ENCODE results near the gene HES7.
A peak's percentile ranks its signal among the peaks of the same experiment; 100 is the strongest.

Gene HES7

GRCh38 chr17:8156246-8156992 is 32.5 kb upstream of the HES7 start:
- H3K4me3 ChIP-seq (ENCODE audit: low read depth, low read length): peak overlapping the region; percentile 62
- peak; percentile 100 for DNase-seq (ENCODE audit: low read depth)

DNA sequence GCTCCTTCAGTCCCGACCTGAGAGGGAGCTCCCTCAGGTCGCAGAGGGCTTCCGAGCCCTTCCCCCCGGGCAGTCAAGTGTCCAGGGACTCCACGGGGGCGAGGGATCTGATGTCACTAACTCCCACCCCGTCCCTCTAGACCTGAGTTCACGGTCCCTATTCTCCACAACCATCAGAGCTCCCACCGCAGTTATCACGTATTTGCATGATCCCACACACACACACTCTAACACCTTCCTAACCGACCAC is 32.0 kb upstream of the HES7 start:
- H3K4me3 ChIP-seq (ENCODE audit: low read depth, low read length): peak overlapping the region; percentile 62

GRCh38 chr17:8155231-8155995 is 31.5 kb upstream of the HES7 start:
- H3K4me3 ChIP-seq (ENCODE audit: low read depth, low read length): peak overlapping the region; percentile 62
- DNase-seq (ENCODE audit: low read depth): no peak

More for the DNA sequence above, 32.0 kb upstream of the HES7 start:
- no peak for DNase-seq (ENCODE audit: low read depth)

GRCh38 chr17:8154608-8155155 is 30.8 kb upstream of the HES7 start:
- no peak for DNase-seq (ENCODE audit: low read depth)

DNA sequence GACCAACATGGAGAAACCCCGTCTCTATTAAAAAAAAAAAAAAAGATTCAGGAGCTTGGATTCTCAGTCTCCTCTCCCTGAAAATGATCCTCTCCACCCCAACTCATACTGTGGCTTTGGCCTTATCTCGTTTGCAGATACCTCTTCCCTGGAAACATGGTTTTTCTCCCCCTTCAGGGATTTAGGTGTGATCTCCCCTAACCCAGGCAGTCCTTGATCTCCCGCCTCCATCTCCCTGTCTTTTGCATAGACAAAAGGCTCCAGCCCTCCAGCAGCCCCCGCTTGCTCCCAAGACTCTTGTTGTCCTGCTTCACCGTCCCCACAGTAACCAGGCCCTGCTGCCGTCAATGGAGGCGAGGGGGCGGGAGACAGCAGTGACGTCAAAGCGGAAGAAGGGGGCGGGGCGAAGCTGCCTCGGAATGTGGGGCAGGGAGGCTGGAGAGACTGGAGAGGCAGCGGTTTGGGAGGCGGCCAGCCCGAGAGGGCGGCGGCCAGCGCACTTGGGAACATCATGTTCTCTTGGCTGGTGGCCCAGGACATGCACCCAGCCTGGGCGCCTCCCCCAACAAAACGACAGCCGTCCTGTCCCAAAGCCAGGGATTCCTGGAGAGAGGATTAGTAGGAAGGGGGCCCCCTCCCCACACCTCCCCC is 30.2 kb upstream of the HES7 start:
- DNase-seq (ENCODE audit: low read depth): peak; percentile 100
- peak overlapping the region; percentile 62 for H3K4me3 ChIP-seq (ENCODE audit: low read depth, low read length)

More at GRCh38 chr17:8154608-8155155, 30.8 kb upstream of the HES7 start:
- H3K4me3 ChIP-seq (ENCODE audit: low read depth, low read length): peak overlapping the region; percentile 62

- peak; percentile 96 for DNase-seq (ENCODE audit: low read depth)
- H3K4me3 ChIP-seq (ENCODE audit: low read depth, low read length): peak overlapping the region; percentile 48
These were observed 29.6 kb upstream of the HES7 start for GRCh38 chr17:8153525-8153956.

DNA sequence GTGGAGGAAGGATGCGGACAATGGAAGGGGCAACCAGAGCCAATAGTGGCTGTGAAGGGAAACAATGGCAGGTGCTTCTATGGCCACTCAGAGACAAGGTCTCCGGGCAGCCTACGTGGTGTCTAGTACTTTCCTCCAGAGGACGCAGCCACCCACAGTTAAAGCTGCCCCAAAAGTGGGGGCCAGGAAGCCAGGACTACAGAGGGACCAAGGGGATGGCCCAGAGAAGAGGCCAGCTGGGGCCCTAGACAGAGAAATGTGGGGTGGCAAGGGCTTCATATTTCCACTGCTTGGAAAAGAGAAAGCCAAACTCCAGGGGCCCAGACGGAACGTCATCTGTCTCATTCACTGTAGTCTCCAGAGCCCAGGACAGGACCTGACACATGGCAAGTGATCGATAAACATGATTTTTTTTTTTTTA is 29.1 kb upstream of the HES7 start:
- H3K4me3 ChIP-seq (ENCODE audit: low read depth, low read length): peak overlapping the region; percentile 87
- DNase-seq (ENCODE audit: low read depth): no peak

GRCh38 chr17:8152112-8152775 is 28.3 kb upstream of the HES7 start, which contains the start of gene PER1:
TSS of gene PER1 (minus strand) at chr17:8152404. CDS start at chr17:8150706, 1,698 bp downstream.
- H3K4me3 ChIP-seq (ENCODE audit: low read depth, low read length): peak within 1 kb of the TSS; percentile 87
- DNase-seq (ENCODE audit: low read depth): peak; percentile 94

GRCh38 chr17:8151641-8152111 is 27.8 kb upstream of the HES7 start:
- H3K4me3 ChIP-seq (ENCODE audit: low read depth, low read length): peak overlapping the region; percentile 87
- peak; percentile 64 for DNase-seq (ENCODE audit: low read depth)

- H3K4me3 ChIP-seq (ENCODE audit: low read depth, low read length): peak overlapping the region; percentile 87
- peak; percentile 85 for DNase-seq (ENCODE audit: low read depth)
These were observed 27.3 kb upstream of the HES7 start for GRCh38 chr17:8151120-8151640.

DNA sequence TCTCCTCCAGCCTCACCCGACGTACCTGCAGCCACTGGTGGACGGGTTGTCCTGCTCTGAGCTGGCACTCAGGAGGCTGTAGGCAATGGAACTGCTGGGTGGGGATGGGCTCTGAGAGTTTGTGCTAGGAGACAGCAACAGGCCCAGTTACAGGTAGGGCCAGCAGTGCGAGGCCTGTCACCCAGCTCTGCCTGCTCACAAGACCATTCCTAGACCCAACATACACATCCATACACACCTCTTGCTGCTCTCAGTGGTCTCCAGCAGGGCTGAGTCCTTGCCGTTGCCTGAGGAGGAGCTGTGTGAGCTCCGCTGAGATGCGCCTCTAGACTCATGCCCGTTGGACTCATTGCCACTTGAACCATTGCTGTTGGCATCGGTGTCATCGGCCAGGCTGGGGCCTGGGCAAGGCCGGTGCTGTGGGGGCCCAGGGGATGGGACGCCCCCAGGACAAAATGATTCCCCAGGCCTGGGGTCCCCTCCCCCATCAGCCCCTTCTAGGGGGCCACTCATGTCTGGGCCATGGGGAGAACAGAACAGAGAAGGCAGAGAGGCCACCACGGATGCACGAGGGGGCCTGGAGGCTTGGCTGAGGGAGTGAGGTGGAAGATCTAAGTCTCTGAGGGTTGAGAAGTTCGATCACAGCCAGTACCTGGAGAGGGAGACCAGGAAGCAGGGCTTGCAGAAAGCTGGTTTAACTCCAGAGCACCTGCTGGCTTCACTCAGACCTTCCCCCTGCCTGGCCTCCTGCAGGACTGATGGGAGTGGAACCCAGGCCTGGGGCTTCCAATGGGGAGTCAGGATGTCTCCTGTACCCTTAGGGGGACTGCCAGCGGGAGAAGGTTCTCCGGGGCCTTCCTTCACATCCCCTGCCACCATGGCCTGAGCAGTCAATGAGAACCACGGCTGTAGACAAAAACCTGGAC is 26.6 kb upstream of the HES7 start:
- DNase-seq (ENCODE audit: low read depth): no peak
- peak overlapping the region; percentile 87 for H3K4me3 ChIP-seq (ENCODE audit: low read depth, low read length)

GRCh38 chr17:8149419-8150193 is 25.7 kb upstream of the HES7 start:
- H3K4me3 ChIP-seq (ENCODE audit: low read depth, low read length): no peak overlapping the region
- no peak for DNase-seq (ENCODE audit: low read depth)

DNA sequence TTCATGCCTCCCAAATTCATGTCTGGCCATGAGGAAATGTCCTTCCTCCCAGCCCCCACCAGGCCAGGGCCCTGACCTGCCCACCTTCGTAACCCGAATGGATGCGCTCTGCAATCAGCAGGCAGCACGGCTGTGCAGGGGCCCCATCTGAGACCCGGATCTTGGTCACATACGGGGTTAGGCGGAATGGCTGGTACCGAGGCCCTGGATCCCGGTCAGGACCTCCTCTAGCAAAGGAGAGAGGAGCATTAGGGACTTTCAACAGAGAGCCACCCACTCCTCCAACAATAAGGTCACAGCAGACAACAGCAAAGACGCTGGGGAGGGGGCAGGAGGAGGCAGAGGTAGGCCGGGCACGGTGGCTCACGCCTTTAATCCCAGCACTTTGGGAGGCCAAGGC is 24.7 kb upstream of the HES7 start:
- no peak overlapping the region for H3K4me3 ChIP-seq (ENCODE audit: low read depth, low read length)
- DNase-seq (ENCODE audit: low read depth): no peak

DNA sequence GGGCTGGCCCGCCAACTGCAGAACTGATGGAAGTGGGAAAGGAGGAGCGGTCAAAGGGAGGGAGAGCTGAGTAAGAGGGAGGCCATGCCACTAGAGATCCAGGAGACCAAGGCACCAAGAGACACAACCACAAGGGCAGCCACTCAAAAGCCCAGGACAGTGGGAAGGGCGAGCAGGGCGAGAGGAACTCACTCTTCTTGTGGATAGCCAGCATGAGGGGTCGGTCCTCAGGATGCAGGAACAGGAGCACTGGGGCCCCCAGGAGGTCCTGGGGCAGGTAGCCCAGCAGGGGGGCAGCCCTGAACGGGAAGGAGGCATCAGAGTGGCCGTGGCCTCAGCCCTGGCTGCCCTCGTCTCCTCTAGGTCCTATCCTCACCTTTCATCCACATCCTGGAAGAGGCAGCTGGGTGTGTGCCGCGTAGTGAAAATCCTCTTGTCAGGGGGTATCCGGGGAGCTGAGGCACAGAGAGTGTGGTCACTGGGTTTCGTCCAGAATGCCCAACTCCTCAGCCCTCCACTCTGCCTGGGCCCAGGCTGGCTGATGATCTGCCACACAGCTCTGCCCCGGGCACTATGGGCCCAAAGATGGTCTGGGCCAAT is 24.0 kb upstream of the HES7 start:
- H3K4me3 ChIP-seq (ENCODE audit: low read depth, low read length): no peak overlapping the region
- no peak for DNase-seq (ENCODE audit: low read depth)

GRCh38 chr17:8147141-8147804 is 23.4 kb upstream of the HES7 start:
- no peak overlapping the region for H3K4me3 ChIP-seq (ENCODE audit: low read depth, low read length)
- DNase-seq (ENCODE audit: low read depth): no peak

GRCh38 chr17:8146381-8147140 is 22.7 kb upstream of the HES7 start:
- no peak for DNase-seq (ENCODE audit: low read depth)
- H3K4me3 ChIP-seq (ENCODE audit: low read depth, low read length): no peak overlapping the region

Measured in skeletal muscle cell (primary cell).